ENCODE measurements around the gene ATP5F1C.

- TF ChIP-seq, protein P1, sequence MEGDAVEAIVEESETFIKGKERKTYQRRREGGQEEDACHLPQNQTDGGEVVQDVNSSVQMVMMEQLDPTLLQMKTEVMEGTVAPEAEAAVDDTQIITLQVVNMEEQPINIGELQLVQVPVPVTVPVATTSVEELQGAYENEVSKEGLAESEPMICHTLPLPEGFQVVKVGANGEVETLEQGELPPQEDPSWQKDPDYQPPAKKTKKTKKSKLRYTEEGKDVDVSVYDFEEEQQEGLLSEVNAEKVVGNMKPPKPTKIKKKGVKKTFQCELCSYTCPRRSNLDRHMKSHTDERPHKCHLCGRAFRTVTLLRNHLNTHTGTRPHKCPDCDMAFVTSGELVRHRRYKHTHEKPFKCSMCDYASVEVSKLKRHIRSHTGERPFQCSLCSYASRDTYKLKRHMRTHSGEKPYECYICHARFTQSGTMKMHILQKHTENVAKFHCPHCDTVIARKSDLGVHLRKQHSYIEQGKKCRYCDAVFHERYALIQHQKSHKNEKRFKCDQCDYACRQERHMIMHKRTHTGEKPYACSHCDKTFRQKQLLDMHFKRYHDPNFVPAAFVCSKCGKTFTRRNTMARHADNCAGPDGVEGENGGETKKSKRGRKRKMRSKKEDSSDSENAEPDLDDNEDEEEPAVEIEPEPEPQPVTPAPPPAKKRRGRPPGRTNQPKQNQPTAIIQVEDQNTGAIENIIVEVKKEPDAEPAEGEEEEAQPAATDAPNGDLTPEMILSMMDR (IDR thresholded peaks at IDR 0.05; ENCODE audit: poor library complexity): no peak
- TF ChIP-seq EZH2 (IDR thresholded peaks at IDR 0.05; ENCODE audit: borderline replicate concordance) (no peak), EZH2phosphoT487 (IDR thresholded peaks at IDR 0.05; ENCODE audit: low read depth, severe bottlenecking, unreplicated experiment) (no peak)
Observed at GRCh38 chr10:7817984-7818294, 30.0 kb downstream of the ATP5F1C start.

Measured in hepatocyte (in vitro differentiated cells).